ENCODE measurements around the gene IFTAP.
"Not testable (repeated sequence)": the region's sequence is repeated elsewhere in the genome, so short reads cannot be mapped to it uniquely, and the experiment has no call there.

IFTAP gene, protein sequence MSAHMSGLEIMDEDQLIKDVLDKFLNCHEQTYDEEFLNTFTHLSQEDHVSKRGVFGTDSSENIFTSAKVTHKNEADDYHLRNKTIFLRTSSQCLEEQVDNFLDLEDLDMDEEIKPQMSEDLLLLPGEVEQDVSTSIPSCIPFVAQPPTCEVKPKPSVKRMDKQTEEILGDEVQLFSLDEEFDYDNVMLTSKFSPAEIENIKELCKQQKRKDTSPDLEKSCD

GRCh38 chr11:36594316-36594989 is at the start of gene IFTAP:
Gene IFTAP (plus strand): TSS chr11:36594502. CDS start chr11:36610104, 15,602 bp downstream.
- no peak for DNase-seq (ENCODE audit: low read depth)

GRCh38 chr11:36550385-36551115 is 43.8 kb upstream of the IFTAP start:
- DNase-seq (ENCODE audit: low read depth), result no peak

- DNase-seq (ENCODE audit: low read depth), result not testable (repeated sequence)
These were observed 36.9 kb upstream of the IFTAP start for GRCh38 chr11:36557390-36557789.

DNA sequence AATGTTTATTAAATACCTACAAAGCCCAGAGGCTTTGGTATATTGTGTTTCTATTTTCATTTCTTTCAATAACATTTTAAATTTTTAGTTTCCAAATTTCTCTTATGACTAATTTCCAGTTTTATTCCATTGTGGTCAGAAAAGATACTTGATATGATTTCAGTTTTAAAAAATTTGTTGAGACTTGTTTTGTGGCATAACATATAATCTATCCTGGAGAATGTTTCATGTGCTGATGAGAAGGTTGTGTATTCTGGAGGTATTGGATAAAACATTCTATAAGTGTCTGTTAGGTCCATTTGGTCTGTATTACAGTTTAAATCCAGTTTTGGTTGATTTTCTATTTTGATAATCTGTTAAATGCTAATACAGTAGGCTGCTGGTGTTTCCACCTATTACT is 36.3 kb upstream of the IFTAP start:
- no peak for DNase-seq (ENCODE audit: low read depth)

- no peak for DNase-seq (ENCODE audit: low read depth)
These were observed 35.5 kb upstream of the IFTAP start for GRCh38 chr11:36558571-36559413.

DNA sequence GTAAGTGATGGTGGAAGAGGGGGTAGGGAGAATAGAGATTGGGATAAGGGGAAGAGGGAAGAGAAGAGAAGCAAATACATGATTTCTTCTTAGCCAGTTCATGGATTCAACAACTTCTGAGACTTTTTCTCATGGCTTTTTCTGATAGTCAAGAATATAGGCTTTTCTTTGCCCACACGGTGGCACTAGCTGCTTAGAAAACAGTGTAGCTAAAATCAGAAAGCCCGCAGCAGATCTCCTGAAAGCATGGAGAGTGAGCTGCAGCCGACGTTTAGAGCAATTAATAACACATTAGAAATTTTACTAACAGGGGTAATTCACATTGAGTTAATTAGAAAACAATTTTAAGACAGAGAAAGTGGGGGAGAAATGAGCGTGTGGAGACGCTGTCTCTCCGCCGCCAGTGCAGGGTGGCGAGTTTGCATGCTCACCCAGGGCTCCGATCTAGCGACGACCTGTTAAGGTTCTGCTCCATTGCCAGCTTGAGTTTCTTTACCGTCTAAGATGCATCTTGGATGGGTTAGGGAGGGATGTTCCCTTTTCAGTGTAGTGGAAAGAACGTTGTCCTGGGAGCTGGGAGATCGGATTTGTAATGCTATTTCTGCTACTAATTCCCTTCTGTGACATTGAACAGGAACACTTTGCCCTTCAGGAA is 29.8 kb upstream of the IFTAP start:
- DNase-seq (ENCODE audit: low read depth), result no peak

GRCh38 chr11:36565031-36565610 is 29.2 kb upstream of the IFTAP start:
- no peak for DNase-seq (ENCODE audit: low read depth)

- no peak for DNase-seq (ENCODE audit: low read depth)
These were observed 27.8 kb upstream of the IFTAP start for GRCh38 chr11:36566407-36567053.

- no peak for DNase-seq (ENCODE audit: low read depth)
These were observed 26.6 kb upstream of the IFTAP start, which contains the start of gene RAG1 for GRCh38 chr11:36567694-36568093. Gene RAG1 (plus strand): TSS chr11:36568007. CDS start chr11:36573305, 5,298 bp downstream.

GRCh38 chr11:36569095-36569494 is 25.2 kb upstream of the IFTAP start:
- DNase-seq (ENCODE audit: low read depth), result no peak

- no peak for DNase-seq (ENCODE audit: low read depth)
These were observed 19.8 kb upstream of the IFTAP start for GRCh38 chr11:36574486-36574885.

GRCh38 chr11:36577373-36577772 is 16.9 kb upstream of the IFTAP start:
- no peak for DNase-seq (ENCODE audit: low read depth)

DNA sequence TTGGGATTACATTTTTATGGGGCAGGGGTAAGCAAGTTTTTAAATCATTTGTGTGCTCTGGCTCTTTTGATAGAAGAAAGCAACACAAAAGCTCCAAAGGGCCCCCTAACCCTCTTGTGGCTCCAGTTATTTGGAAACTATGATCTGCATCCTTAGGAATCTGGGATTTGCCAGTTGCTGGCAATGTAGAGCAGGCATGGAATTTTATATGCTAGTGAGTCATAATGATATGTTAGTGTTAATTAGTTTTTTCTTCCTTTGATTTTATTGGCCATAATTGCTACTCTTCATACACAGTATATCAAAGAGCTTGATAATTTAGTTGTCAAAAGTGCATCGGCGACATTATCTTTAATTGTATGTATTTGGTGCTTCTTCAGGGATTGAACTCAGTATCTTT is 16.4 kb upstream of the IFTAP start:
- no peak for DNase-seq (ENCODE audit: low read depth)

- DNase-seq (ENCODE audit: low read depth), result no peak
These were observed 15.8 kb upstream of the IFTAP start for GRCh38 chr11:36578458-36578857.

DNA sequence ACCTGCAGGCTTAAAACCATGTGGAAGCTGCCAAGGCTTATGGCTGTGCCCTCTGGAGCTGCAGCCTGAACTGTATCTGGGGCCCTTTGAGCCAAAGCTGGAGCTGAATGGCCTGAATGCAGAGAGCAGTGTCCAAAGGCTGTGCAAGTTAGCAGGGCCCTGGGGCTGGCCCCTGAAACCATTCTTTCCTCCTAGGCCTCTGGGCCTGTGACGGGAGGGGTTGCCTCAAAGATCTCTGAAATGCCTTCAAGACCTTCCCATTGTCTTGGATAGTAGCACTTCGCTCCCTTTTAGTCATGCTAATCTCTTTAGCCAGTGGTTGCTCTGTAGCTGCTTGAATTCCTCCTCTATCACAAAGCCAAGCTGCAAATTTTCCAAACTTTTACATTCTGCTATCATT is 12.8 kb upstream of the IFTAP start:
- DNase-seq (ENCODE audit: low read depth), result no peak

DNA sequence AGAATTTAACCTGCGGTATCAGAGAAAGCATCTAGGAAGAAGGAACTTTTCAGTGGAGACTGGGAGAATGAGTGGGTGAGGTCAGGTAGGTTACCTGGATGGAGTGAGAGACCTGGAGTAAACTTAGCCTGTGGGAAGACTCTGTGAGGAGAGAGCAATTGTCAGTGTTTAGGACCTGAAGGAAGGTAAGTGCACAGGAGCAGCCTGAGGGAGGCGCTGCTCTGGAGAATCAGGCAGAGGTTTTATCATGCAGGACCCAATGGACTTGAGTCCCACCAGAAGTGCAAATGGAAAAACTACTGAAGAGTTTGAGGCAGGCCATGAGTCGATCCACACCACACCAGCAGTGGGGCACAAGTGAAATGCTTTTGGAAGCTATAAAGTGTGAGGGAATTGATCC is 10.6 kb upstream of the IFTAP start:
- DNase-seq (ENCODE audit: low read depth), result no peak

DNA sequence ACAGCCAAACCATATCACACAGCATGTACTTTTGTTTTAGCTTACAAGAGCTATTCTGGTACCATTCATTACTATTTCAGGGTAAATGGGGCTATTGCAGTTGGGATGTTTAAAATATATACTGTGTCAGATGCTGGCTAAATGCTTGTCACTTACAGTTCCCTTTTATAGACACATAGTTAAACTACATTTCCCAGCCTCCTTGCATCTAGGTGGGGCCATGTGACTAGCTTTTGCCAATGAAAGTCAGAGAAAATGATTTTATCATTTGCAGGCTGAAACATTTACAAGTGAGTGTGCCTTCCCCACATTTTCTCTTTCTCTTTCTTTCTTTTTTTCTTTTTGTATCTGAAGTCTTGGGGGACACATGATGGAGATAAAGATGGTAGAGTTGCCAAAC is 7.8 kb upstream of the IFTAP start:
- DNase-seq (ENCODE audit: low read depth), result no peak

DNA sequence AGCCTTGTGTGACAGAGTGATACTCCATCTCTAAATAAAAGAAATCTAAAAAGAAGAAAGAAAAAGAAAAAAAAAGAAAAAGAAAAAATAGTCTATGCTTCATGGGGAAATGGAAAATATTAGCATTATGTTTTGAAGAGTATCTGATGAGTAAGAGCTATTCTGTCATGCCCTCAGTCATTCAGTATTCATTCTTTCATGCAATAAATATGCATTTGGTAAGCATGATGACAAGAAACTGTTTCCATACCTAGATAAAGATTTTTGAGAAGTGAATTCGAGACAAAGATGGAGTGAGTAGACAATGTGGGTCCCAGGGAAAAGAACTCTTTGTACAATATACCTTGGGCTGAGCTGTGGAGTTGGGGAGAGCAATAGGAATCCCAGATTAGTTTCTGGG is 6.2 kb upstream of the IFTAP start:
- DNase-seq (ENCODE audit: low read depth), result no peak

DNA sequence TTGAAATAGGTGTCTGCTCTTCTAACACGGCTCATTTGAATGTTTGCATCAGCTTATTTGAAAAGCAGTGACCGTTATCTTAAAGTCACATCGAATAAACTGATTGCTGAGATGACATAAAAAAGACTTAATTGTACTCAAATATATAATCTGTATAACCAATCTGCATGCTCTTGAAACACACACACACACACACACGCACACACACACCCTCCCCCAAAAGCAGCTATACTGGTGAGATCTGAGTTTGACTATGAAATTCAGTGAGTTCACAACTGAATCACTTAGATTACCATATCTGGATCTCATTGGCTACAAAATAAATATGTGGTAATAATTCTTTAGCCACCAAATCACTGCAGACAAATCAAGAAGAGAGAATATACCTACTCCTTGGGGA is 3.8 kb upstream of the IFTAP start:
- no peak for DNase-seq (ENCODE audit: low read depth)

DNA sequence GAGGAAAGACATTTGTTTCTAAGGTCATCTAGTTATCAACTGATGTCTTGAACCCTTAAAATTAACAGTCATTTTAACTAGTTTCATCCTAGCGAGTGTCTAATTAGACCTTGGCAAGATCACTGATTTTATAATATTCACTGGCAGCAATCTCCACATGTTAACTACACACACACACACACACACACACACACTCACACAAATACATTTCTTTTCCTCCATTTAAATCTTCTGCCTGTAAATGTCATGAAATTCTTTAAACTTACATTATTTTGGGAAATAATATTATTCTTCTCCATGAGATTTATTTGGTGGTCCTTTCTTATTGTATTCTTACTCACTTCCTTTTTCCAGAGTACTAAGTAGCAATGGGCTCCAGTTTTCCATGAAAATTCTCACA is 2.9 kb upstream of the IFTAP start:
- no peak for DNase-seq (ENCODE audit: low read depth)

- DNase-seq (ENCODE audit: low read depth), result no peak
These were observed 2.6 kb downstream of the IFTAP start for GRCh38 chr11:36596880-36597279.
